ENCODE results near the gene CATSPER1. TPM values are rescaled to one million over a fixed set of nuclear protein-coding genes. Genes with fewer than 3 reads are reported as not detected.
A peak's percentile ranks its signal among the peaks of the same experiment; 100 is the strongest.

Gene CATSPER1
- total and polyA plus RNA-seq, 2 of the 13 experiments (the other 11 are each of a cell fraction or from before 2014, with no cell fraction given): 0.17 TPM; not detected in 1

DNA sequence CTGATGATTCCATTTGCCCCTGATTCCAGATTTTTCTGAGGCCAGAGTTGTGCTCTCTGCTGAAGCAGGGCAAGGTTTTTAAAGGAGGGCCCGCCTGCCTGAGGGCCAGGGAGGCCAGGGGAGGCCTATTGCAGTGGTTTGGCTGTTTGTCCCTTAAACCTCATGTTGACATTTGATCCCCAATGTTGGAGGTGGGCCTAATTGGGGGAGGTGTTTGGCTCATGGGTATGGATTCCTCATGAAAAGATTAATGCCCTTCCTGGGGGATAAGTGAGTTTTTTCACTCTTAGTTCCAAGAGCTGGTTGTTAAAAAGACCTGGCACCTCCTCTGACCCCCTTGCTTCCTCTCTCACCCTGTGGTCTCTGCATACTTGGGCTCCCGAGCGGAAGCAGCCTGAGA, 13.5 kb upstream of the CATSPER1 start:
- H3K9me3 ChIP-seq (ENCODE audit: low read length): no peaks in the 10 kb centered on the region
- CTCF ChIA-PET (ENCODE audit: low intra/inter-chr PET ratio, low total read pairs): no interaction called here
- intact Hi-C loops (cut with micrococcal nuclease; ENCODE audit: unreplicated experiment): no loop called here
- no TSS peak for BruUV-seq (replicated peaks)
- FAIRE-seq: no peak
- H3K36me3 ChIP-seq (replicated peaks in 1 of 2; ENCODE audit: control insufficient read depth in 1 of 2, insufficient read depth in 2 of 2, low read length in 2 of 2): no peaks in the 10 kb centered on the region
- H2AFZ ChIP-seq (ENCODE audit: low read length): no peak overlapping the region
- H3K4me1 ChIP-seq (ENCODE audit: insufficient read depth, low read length): peaks cover 13% of the 10 kb centered on the region
- no peak overlapping the region for H3K27ac ChIP-seq (ENCODE audit: extremely low read length, insufficient read depth, low read length)
- no peak overlapping the region for H3K9ac ChIP-seq (ENCODE audit: insufficient read depth, low read depth, low read length)
- no peak for ATAC-seq
- H4K20me1 ChIP-seq (ENCODE audit: insufficient read depth, low read length): no peaks in the 10 kb centered on the region
- TF ChIP-seq, protein P1, sequence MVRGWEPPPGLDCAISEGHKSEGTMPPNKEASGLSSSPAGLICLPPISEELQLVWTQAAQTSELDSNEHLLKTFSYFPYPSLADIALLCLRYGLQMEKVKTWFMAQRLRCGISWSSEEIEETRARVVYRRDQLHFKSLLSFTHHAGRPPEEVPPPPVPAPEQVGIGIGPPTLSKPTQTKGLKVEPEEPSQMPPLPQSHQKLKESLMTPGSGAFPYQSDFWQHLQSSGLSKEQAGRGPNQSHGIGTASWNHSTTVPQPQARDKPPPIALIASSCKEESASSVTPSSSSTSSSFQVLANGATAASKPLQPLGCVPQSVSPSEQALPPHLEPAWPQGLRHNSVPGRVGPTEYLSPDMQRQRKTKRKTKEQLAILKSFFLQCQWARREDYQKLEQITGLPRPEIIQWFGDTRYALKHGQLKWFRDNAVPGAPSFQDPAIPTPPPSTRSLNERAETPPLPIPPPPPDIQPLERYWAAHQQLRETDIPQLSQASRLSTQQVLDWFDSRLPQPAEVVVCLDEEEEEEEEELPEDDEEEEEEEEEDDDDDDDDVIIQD (CRISPR knock-in tag; IDR thresholded peaks at IDR 0.05; ENCODE audit: low read depth): no peak
- TF ChIP-seq PHF21A (CRISPR knock-in tag; IDR thresholded peaks at IDR 0.05) (no peak), ZNF296 (CRISPR knock-in tag; conservative IDR thresholded peaks at IDR 0.05) (no peak), NPAS2 (CRISPR knock-in tag; IDR thresholded peaks at IDR 0.05; ENCODE audit: borderline replicate concordance) (no peak)
- TF ChIP-seq, protein P2, sequence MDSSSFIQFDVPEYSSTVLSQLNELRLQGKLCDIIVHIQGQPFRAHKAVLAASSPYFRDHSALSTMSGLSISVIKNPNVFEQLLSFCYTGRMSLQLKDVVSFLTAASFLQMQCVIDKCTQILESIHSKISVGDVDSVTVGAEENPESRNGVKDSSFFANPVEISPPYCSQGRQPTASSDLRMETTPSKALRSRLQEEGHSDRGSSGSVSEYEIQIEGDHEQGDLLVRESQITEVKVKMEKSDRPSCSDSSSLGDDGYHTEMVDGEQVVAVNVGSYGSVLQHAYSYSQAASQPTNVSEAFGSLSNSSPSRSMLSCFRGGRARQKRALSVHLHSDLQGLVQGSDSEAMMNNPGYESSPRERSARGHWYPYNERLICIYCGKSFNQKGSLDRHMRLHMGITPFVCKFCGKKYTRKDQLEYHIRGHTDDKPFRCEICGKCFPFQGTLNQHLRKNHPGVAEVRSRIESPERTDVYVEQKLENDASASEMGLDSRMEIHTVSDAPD (CRISPR knock-in tag; IDR thresholded peaks at IDR 0.05): no peak
- WGBS (ENCODE audit: low lambda C conversion rate): 52% methylated on average over 3 of the region's 3 CpGs
- H3K79me2 ChIP-seq (ENCODE audit: insufficient read depth, low read length): no peaks in the 10 kb centered on the region
- POLR2A ChIA-PET: interaction anchor here (1.2 kb wide), 1 partner anchor 12 kb away, joined by 4 read pairs; the partner anchor contains the start of gene SF3B2
- in situ Hi-C loops (cut with HindIII; ENCODE audit: extremely low pct_ligation_motif_present, low pct_unique_long_range_greater_than_20kb): no loop called here
- H3K4me3 ChIP-seq (replicated peaks in 1 of 3; ENCODE audit: insufficient read depth in 1 of 3, low read depth in 2 of 3, low read length in 3 of 3): no peak overlapping the region
- DNase-seq (ENCODE audit: low spot score): no peak
- H3K27me3 ChIP-seq (ENCODE audit: control insufficient read depth in 1 of 2, insufficient read depth in 2 of 2, low read length in 2 of 2): peaks cover 8 to 11% of the 10 kb centered on the region in 2 experiments; a peak in 2 of 5 replicates
- H3K4me2 ChIP-seq (ENCODE audit: low read depth, low read length): no peak overlapping the region

DNA sequence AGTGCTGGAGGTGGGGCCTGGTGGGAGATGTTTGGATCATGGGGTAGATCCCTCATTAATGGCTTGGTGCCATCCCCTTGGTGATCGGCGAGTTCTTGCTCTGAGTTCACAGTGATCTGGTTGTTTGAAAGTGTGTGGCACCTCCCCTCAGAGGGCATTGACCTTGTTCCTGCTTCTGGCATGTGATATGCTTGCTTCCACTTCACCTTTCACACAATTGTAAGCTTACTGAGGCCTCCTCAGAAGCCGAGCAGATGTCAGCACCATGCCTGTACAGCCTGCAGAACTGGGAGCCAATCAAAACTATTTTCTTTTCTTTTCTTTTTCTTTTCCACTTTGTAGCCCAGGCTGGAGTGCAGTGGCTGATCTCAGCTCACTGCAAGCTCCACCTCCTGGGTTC, 11.0 kb upstream of the CATSPER1 start:
- BruUV-seq (replicated peaks): no TSS peak
- in situ Hi-C loops (cut with HindIII; ENCODE audit: extremely low pct_ligation_motif_present, low pct_unique_long_range_greater_than_20kb) (no loop called here), intact Hi-C loops (cut with micrococcal nuclease; ENCODE audit: unreplicated experiment) (no loop called here)
- ChIA-PET CTCF (ENCODE audit: low intra/inter-chr PET ratio, low total read pairs) (no interaction called here), POLR2A (no interaction called here)
- Histone ChIP-seq H2AFZ (ENCODE audit: low read length) (no peak overlapping the region), H3K9me3 (ENCODE audit: low read length) (no peaks in the 10 kb centered on the region), H4K20me1 (ENCODE audit: insufficient read depth, low read length) (no peaks in the 10 kb centered on the region), H3K9ac (ENCODE audit: insufficient read depth, low read depth, low read length) (no peak overlapping the region), H3K79me2 (ENCODE audit: insufficient read depth, low read length) (no peaks in the 10 kb centered on the region), H3K4me2 (ENCODE audit: low read depth, low read length) (0 out of 2 replicates have a peak overlapping the region, but pooled peaks have one; percentile 10), H3K36me3 (replicated peaks in 1 of 2; ENCODE audit: control insufficient read depth in 1 of 2, insufficient read depth in 2 of 2, low read length in 2 of 2) (no peaks in the 10 kb centered on the region), H3K4me3 (replicated peaks in 1 of 3; ENCODE audit: insufficient read depth in 1 of 3, low read depth in 2 of 3, low read length in 3 of 3) (no peak overlapping the region), H3K4me1 (ENCODE audit: insufficient read depth, low read length) (peaks cover 8% of the 10 kb centered on the region; the same call in 1 of the 2 replicates), H3K27ac (ENCODE audit: extremely low read length, insufficient read depth, low read length) (no peak overlapping the region), H3K27me3 (ENCODE audit: control insufficient read depth in 1 of 2, insufficient read depth in 2 of 2, low read length in 2 of 2) (peaks cover 8 to 11% of the 10 kb centered on the region in 2 experiments; a peak in 2 of 5 replicates)
- FAIRE-seq (no peak), DNase-seq (ENCODE audit: low spot score) (no peak), ATAC-seq (no peak; the same call in 2 of the 3 replicates)
- WGBS (ENCODE audit: low lambda C conversion rate): 38% methylated on average over 3 of the region's 3 CpGs
- no peak for TF ChIP-seq ZNF768 (CRISPR knock-in tag; IDR thresholded peaks at IDR 0.05)
- TF ChIP-seq ZNF776 (CRISPR knock-in tag; IDR thresholded peaks at IDR 0.05): peak; percentile 54; the same call in 1 of the 2 replicates
- TF ChIP-seq, protein P3, sequence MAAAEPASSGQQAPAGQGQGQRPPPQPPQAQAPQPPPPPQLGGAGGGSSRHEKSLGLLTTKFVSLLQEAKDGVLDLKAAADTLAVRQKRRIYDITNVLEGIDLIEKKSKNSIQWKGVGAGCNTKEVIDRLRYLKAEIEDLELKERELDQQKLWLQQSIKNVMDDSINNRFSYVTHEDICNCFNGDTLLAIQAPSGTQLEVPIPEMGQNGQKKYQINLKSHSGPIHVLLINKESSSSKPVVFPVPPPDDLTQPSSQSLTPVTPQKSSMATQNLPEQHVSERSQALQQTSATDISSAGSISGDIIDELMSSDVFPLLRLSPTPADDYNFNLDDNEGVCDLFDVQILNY (CRISPR knock-in tag; conservative IDR thresholded peaks at IDR 0.05): no peak
- TF ChIP-seq, protein P4, sequence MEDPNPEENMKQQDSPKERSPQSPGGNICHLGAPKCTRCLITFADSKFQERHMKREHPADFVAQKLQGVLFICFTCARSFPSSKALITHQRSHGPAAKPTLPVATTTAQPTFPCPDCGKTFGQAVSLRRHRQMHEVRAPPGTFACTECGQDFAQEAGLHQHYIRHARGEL (CRISPR knock-in tag; IDR thresholded peaks at IDR 0.05): no peak
- TF ChIP-seq, protein P5, sequence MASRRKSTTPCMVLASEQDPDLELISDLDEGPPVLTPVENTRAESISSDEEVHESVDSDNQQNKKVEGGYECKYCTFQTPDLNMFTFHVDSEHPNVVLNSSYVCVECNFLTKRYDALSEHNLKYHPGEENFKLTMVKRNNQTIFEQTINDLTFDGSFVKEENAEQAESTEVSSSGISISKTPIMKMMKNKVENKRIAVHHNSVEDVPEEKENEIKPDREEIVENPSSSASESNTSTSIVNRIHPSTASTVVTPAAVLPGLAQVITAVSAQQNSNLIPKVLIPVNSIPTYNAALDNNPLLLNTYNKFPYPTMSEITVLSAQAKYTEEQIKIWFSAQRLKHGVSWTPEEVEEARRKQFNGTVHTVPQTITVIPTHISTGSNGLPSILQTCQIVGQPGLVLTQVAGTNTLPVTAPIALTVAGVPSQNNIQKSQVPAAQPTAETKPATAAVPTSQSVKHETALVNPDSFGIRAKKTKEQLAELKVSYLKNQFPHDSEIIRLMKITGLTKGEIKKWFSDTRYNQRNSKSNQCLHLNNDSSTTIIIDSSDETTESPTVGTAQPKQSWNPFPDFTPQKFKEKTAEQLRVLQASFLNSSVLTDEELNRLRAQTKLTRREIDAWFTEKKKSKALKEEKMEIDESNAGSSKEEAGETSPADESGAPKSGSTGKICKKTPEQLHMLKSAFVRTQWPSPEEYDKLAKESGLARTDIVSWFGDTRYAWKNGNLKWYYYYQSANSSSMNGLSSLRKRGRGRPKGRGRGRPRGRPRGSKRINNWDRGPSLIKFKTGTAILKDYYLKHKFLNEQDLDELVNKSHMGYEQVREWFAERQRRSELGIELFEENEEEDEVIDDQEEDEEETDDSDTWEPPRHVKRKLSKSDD (CRISPR knock-in tag; IDR thresholded peaks at IDR 0.05; ENCODE audit: low read depth): no peak
- no peak for TF ChIP-seq NFATC3 (CRISPR knock-in tag; IDR thresholded peaks at IDR 0.05)
- TF ChIP-seq RXRB (CRISPR knock-in tag; IDR thresholded peaks at IDR 0.05; ENCODE audit: borderline replicate concordance): peak; percentile 85
